GM19467 (cell line): ENCODE results near the gene CCDC146.

Source experiments
- ATAC-seq: cut with Tn5 transposase; IDR thresholded peaks from one replicate; pipeline ENCODE4 v1.9.1; 2021; ENCODE audit warnings: mild to moderate bottlenecking, moderate library complexity; ENCODE audit not compliant: unreplicated experiment

Gene CCDC146

DNA sequence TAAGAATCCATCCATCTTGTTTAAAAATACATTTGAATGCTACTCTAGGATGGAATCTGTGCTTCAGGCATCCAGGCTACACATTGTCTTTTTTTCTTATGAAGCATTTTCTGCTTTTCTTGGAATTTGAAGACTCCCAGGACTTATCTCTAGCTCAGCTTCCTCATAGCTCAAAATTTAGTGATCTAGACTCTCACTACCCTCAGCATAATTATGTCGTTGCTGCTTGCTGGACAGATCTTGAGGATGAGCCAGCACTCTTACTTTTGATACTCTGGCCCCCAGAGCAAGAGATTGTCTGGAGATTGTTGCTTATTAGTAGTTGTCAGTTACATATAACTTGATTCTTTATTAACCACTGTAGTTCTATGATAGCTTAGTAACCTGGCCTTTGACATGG is 160.5 kb downstream of the CCDC146 start:
- no peak for ATAC-seq

DNA sequence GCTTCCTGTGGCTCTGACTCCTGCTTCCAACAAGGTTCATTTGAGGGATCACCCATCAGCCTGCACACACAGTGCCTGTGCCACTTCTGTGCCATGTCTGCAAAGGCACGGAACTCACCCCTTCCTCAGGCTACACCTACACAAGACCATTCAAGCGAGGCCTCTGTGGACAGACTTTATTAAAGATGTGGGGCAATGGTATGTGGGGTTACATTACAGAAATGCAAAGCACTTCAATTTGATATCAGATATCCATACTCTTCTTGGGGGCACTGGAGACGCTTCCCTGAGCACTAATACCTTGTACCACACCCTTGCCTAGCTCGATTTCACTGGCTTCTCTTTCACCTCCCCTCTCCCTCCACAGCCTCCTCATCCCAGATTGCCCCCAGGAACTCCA is 161.6 kb downstream of the CCDC146 start:
- no peak for ATAC-seq

DNA sequence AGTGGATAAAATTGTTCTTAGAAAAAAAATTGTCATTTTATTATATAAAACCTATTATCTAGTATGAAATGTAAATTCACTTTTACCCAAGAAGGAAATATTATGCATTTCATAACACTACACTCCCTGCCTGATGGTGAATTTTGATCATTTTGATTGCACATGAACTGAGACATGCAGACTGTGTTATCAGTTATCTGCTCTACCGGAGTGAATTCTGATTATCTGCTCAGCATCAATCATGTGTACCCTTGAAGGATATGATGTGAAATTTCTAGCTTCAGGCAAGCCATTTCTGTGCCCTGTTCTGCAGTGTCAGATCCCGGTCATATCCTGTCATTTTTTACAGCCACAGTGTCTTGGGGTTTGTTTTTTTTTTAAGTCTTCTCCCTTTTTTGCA is 162.2 kb downstream of the CCDC146 start:
- ATAC-seq: no peak

DNA sequence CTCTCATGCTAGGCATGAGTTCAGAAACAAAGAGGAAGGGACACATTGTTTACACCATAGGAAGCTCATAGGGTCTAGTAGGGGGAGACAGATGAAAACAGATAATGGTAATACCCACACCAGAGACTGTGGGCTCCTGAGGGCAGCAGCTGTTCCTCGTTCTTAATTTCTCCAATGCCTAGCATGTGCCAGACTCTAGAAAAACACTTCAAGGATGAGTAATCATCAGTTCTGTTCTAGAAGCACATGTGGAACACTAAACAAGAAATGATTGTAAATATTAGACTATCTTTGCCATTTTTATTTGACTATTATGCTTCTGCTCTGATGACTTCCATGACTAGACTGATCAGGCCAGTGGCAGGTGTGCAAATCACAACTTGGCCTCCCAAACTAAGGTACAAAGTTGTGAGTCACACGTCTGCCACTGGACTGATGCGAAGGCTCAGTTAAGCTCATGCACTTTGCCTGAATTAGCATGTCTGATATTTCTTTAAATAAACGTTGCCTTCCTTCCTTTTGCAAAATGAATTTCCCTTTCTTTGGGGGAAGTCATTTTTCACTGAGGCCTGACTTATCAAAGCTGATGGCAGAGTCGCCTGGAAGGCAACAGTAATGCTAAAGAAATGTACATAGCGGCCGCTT is 166.4 kb downstream of the CCDC146 start:
- ATAC-seq: no peak

DNA sequence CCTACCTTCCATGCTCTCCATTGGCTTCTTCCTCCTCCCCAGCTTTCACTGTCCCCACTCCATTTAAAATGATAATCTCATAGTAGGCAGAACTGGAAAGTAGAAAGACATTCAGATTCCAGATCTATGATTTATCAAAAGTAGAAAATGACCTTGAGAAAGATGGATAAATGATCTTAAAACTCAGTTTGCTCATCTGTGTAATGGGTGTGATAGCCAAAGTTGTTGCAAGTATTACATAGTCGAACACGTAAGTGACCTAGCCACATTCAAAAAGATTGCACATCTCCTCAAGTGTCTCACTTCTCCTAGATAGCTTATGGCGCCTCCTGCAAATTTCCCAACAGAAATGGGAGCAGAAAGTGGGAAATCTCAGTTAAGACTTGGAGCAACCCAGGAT is 167.0 kb downstream of the CCDC146 start:
- no peak for ATAC-seq

DNA sequence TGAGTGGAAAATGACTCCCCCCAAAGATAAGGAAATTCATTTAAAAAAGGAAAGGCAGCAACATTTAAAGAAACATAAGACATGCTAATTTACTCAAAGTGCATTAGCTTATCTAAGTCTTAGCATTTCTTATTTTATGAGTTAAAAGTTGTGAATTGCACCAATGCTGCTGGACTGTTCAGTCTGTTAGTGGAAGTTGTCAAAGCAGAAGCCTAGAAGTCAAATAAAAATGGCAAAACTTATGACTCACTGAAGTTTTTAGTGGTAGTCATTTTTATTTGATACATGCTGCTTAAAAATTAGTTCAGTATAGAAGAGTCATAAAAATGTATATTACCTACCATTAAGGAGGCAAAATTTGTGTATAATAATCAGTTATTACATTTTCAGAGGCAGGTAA is 168.0 kb downstream of the CCDC146 start:
- ATAC-seq: no peak

DNA sequence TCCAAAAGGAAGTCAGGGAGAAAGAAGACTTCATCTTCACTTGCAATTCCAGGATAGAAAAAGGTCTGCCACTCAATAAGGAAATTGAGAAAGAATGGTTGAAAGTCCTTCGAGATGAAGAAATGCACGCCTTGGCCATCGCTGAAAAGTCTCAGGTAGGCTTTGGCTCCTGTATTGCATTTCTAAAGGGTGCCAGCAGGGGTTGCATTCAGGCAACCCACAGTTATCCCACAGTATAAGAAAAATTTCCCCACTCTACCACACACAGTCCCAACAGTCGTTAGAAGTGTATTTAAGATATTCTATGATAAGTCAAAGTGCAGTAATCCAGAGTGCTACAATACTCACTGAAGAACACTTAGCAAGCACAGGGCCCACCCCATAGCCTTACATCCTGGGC is 170.6 kb downstream of the CCDC146 start:
- ATAC-seq: no peak

DNA sequence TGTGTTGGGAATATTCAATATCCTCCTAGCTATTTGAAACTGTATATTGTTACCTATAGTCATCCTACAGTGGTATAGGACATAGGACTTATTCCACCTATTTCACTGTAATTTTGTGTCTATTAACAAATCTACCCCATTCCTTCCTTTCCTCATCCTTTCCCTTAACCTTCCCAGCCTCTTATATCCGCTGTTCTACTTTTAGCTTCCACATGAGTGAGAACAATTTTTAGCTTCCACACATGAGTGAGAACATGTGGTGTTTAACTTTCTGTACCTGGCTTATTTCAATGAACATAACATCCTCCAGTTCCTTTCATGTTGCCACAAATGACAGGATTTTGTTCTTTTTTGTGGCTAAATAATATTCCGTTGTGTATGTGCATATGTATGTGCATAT is 173.1 kb downstream of the CCDC146 start:
- no peak for ATAC-seq

DNA sequence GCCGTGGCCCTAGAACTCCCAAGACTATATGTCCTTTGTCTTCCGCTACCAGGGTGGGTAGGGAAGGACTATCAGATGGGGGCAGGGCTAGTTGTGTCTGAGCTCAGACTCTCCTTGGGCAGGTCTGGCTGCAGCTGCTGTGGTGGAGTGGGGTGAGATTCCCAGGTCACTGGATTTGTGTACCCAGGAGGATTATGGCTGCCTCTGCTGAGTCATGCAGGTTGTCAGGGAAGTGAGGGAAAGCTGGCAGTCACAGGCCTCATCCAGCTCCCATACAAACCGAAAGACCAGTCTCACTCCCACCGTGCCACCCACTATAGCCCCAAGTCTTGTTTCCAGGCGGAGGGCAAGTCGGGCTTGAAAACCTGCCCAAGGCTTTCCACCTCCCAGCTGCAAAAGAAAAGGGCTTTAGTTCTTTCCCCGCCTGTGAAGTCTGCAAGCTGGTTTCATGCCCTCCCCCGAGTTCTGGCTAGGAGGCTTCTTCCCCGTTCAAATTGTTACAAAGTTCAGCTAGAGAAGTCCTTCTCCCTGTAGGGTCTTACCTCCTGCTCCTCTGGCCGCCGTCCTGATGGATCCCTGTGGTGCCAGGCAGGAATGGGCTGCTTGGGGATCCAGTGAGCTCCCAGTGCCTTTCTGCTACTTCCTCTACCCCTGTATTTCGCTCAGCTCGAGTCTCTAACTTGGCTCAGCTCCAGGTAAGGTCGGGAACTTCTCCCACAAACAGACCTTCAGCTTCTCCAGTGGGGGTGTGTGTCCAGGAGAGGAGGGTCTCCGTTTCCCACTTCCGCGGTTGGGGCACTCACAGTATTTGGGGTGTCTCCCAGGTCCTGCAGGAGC is 184.0 kb downstream of the CCDC146 start:
- ATAC-seq: no peak

DNA sequence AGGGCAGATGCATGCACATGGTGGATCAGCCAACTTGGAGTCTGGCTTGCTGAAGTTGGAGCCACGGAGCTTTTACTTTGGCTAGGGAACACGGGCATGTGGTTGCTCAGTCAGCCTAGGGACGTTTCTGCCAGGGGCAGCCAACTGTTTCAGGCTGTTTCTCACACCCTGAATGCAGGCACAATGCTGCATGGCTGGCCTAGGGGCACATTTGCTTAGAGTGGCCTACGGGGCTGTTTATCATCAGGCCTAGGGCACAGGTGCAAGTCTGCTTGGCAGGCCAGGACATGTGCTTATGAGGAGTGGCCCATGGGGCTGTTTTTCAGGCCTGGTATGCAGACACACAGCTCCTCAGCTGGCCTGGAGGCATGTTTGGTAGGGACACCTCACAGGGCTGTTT is 186.4 kb downstream of the CCDC146 start:
- no peak for ATAC-seq

DNA sequence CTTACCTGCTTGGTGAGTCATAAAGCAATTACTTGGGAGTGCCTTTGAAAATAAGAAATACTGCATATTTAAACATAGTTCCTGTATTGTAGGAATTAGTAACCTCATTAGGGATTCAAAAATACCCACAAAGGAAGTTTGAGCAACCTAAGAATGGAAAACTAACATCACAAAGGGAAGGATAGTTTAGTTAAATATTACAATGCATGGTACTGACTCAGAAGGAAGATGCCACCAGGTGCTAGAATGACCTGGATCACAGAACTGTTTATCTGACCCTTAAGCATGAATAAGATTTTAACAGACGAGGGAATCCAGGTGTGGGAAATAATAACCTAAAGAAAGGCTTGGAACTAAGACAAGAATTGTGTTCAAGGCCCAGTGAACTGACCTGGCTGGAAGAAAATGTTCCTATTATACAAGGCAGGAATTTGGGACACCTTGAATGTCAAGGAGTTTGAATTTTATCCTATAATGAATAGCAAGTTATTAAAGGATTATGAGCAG is 187.4 kb downstream of the CCDC146 start:
- ATAC-seq: no peak

DNA sequence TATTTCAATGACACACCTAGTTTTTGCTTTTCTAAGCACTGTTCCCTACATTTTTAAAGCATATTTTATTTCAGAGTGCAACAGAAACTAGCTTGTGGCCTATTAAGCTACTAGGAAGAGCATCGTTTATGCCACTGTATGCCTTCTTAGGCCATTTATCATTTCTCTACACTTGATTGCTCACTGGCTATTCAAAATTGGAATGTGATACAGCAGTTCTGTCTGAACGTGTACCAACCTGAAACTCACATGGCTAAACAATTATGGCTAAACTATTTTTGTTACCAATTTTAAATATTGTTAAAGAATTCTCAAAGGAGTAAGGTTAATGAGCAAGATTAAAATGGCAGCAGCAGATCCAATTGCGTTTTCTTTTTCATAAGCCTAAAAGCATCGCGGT is 188.6 kb downstream of the CCDC146 start:
- no peak for ATAC-seq

DNA sequence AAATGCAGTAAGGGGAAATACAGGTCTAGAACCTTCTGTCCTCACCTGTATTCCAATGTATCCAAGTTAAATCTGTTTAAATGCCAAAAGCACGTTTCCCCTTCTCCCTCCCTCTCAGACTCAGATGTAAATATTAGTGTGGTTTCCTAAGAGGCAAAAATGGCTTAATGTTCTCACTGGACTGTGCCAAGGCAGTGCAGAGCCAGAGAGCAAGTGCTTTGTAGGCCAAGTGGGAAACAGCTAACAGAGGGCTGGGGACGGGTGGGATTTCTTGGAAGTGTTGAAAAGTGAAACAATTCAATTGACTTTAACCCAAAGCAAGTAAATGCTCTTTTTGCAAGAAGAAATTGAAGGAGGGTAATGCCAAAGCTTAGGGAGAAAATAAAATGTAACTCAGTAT is 190.7 kb downstream of the CCDC146 start:
- no peak for ATAC-seq

DNA sequence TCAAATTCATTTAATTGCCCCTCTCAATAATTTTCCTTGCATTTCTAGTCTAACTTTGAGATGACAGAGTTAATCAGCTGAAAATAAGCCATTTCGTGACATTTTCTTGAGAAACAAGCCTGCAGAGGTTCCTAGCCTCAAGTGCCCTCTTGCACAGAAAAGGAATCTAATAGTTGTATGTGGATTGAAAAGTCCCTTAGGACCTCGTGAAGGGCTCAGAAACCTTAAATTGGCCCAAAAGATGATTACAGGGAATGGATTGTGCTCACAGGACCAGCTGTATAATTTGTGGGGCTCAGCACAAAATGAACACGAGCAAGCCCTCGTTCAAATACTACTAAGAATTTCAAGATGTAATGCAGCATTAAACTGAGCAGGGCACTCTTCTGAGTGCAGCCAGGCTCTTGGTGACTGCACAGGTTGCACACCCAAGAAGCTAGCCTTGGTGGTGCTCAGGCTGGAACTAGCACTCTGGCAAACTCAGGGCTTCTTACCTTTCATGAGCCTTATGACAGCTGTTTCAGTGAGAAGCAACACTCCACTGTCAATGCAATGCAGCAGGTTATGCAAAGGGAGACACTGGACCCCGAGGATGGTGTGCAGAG is 191.6 kb downstream of the CCDC146 start:
- ATAC-seq: no peak

DNA sequence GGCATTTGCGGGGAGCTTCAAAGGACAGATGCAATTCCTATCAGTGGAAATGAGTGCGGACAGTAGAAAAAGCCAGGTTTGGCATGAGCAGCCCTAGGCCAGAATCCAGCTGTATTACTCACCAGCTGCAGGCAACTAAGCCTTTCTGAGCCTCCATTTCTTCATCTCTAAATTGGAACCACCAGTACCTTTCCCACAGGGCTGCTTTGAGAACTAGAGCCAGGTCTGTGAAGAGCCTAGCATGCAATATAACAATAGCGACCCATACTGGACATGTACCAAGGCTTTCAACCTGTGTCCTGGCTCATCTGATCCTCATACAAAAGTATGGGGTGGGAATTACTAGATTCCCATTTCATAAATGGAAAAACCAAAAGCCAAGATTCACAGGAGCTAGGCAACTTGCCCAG is 192.8 kb downstream of the CCDC146 start:
- ATAC-seq: no peak

DNA sequence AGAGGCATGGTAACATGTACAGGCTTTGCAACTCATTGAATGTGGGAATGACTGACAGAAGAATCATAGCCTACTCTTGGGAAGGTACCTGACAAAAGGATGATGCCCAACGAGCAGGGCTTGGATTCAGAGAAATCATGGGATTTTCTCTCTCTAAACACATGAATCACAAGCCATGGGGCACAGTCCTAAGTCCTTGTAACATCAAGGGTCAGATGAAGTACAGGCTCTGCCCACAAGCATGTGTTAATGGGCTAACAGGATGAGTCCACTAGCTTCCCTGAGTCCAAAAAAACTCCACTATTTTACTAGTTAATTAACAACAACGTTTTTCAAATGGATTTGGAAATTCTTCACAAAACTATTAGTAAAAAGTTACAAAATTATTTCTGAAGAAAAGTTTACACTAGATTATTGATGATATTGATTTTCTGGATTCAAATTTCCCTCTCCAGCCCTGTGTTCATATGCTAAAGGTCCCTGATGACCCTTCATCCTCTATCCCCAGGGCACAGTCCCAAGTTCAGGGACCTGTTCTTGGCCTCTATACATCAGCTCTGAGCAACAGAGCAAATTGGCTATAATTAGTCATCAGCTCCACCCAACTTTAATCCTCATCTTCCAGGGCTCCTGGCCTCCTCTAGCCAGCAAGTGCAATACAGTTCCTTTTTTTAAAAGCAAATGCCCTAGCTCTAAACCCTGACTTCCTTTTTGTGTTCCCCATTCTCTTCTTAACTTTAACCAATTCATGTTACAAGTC is 194.0 kb downstream of the CCDC146 start:
- ATAC-seq: no peak

DNA sequence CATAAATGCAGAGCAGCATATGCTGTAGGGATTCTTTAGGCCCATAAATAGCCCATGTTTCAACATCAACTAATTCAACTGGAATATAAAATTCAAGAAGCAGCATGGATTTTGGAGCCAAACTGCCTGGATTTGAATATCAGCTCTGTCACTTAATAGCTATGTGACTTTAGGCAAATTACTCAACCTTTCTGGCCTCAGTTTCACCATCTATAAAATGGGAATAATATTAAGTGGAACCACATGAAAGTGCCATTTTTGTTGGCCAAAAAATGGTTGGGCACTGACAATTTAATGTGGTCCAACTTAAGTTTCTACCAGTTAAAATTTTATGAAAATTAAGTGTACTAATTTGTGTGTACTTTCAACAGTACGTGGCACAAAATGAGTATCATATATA is 195.6 kb downstream of the CCDC146 start:
- ATAC-seq: no peak

DNA sequence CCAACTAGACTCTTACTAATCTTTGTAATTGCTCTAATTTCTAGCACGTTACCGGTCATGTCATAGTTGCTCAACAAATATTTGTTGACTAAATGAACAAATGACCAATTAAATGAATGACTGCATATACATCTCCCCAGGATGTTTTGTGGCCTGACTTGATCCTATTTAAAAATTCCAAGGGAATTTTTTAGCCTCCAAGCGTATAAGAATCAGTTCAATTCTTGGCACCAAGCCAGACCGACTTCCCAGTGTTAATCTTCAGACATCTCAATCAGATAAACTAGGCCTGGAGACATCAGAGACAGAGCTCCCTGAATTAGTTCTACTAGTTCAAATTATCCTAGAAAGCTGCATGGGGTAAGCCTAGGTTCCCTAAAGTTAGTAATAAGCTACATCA is 197.7 kb downstream of the CCDC146 start:
- no peak for ATAC-seq

DNA sequence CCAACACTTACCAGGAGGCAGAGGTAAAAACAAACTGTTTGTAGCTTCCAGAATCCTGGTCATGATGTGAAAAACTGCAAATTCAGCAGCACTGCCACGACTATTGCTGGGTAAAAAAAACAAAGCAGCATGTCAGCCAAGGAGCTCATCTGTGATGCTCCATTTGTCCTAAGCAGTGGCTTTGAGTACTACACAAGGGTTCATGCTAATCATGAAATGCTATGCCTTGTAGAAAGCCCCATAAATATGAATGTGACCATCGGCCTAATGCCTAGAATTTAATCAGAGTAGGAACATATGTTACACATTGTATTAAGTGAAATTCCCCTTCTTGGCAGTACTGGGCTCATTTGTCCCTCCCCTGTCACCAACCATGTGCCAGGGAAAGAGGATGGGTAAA is 198.3 kb downstream of the CCDC146 start:
- no peak for ATAC-seq

DNA sequence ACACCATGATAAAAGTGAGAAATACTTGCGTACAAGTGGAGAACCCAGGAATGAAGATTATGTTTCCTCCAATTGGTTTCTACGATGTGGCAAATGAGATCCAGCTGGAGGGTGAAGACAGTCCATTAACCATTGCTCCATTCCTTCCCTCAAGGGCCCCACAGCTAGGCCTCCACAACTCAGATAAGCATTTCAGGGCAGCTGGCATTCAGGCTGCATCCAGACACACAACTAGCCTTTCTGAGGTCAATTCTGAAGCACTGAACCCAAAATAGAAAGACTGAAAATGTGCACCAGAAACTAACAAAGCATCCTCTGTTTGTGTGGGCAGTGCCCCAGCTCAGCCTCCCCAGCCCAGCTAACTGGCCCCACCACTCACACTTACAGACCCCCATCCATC is 198.9 kb downstream of the CCDC146 start:
- no peak for ATAC-seq

DNA sequence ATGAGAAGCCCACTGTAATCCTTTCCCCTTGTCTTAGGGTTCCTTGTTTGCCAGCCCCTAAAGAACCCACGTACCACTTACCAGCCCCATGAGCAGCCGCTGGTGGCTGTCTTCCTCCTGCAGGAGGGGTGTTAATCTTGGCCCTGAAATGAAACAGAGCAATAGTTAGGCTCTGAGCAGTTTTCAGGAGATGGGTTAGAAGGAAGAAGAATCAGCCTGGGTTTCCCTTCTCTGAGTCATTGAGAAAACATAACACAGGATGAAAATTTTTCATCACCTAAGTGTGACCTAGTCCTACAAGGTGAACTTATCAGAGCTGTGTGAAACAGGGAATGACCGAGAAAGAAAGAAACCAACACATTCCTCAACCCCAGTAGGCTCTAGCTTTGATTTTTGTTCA is 203.7 kb downstream of the CCDC146 start:
- ATAC-seq: no peak
